ENCODE data around the gene RUFY3.
"Not testable (repeated sequence)": the region's sequence is repeated elsewhere in the genome, so short reads cannot be mapped to it uniquely, and the experiment has no call there.

Gene RUFY3

GRCh38 chr4:70787496-70787895, 65.7 kb downstream of the RUFY3 start:
- no peak for DNase-seq (ENCODE audit: low read depth in 2 of 2)

- DNase-seq (ENCODE audit: low read depth in 2 of 2) = no peak
Observed at GRCh38 chr4:70788733-70789132, 67.0 kb downstream of the RUFY3 start.

- no peak for DNase-seq (ENCODE audit: low read depth in 2 of 2)
Observed at GRCh38 chr4:70793626-70794025, 71.9 kb downstream of the RUFY3 start.

GRCh38 chr4:70801265-70801809, 79.6 kb downstream of the RUFY3 start:
- DNase-seq (ENCODE audit: low read depth in 2 of 2) = no peak

GRCh38 chr4:70802928-70803580, 81.3 kb downstream of the RUFY3 start:
- no peak for DNase-seq (ENCODE audit: low read depth in 2 of 2)

- no peak for DNase-seq (ENCODE audit: low read depth in 2 of 2)
Observed at GRCh38 chr4:70808151-70808550, 86.4 kb downstream of the RUFY3 start.

GRCh38 chr4:70815370-70815769, 93.6 kb downstream of the RUFY3 start:
- DNase-seq (ENCODE audit: low read depth in 2 of 2) = no peak

GRCh38 chr4:70816894-70817293, 95.1 kb downstream of the RUFY3 start:
- no peak for DNase-seq (ENCODE audit: low read depth in 2 of 2)

GRCh38 chr4:70818173-70818855, 96.5 kb downstream of the RUFY3 start:
- no peak for DNase-seq (ENCODE audit: low read depth in 2 of 2)

GRCh38 chr4:70818921-70819320, 97.2 kb downstream of the RUFY3 start:
- no peak for DNase-seq (ENCODE audit: low read depth in 2 of 2)

GRCh38 chr4:70829015-70829414, 107.3 kb downstream of the RUFY3 start:
- no peak for DNase-seq (ENCODE audit: low read depth in 2 of 2)

GRCh38 chr4:70829492-70829891, 107.7 kb downstream of the RUFY3 start:
- DNase-seq (ENCODE audit: low read depth in 2 of 2) = no peak

GRCh38 chr4:70830054-70830453, 108.3 kb downstream of the RUFY3 start:
- no peak for DNase-seq (ENCODE audit: low read depth in 2 of 2)

- no peak for DNase-seq (ENCODE audit: low read depth in 2 of 2)
Observed at GRCh38 chr4:70831293-70831692, 109.5 kb downstream of the RUFY3 start.

- DNase-seq (ENCODE audit: low read depth in 2 of 2) = no peak
Observed at GRCh38 chr4:70833675-70834074, 111.9 kb downstream of the RUFY3 start.

GRCh38 chr4:70836081-70836480, 114.3 kb downstream of the RUFY3 start:
- no peak for DNase-seq (ENCODE audit: low read depth in 2 of 2)

GRCh38 chr4:70838204-70838603, 116.4 kb downstream of the RUFY3 start:
- no peak for DNase-seq (ENCODE audit: low read depth in 2 of 2)

- DNase-seq (ENCODE audit: low read depth in 2 of 2) = peak; percentile 24 to 35
Observed at GRCh38 chr4:70838666-70839588, 117.2 kb downstream of the RUFY3 start.

- peak; percentile 83 to 88 for DNase-seq (ENCODE audit: low read depth in 2 of 2)
Observed at GRCh38 chr4:70839589-70840093, 117.9 kb downstream of the RUFY3 start, which contains the start of gene GRSF1. TSS of gene GRSF1 (minus strand) at chr4:70839890. CDS start at chr4:70839827, 63 bp downstream.

- peak; percentile 14 to 23 for DNase-seq (ENCODE audit: low read depth in 2 of 2)
Observed at GRCh38 chr4:70840137-70840536, 118.4 kb downstream of the RUFY3 start.

GRCh38 chr4:70840631-70841030, 118.9 kb downstream of the RUFY3 start:
- not testable (repeated sequence) for DNase-seq (ENCODE audit: low read depth in 2 of 2)

- DNase-seq (ENCODE audit: low read depth in 2 of 2) = no peak
Observed at GRCh38 chr4:70841211-70841610, 119.4 kb downstream of the RUFY3 start.

All from stimulated activated CD8-positive, alpha-beta memory T cell treated with anti-CD3 and anti-CD28 coated beads, Interleukin-7, amount 100 ng/mL, for 1 hour (primary cell).